HG02884 (cell line): Measurements from ENCODE around the gene SNX15.

Experiments
- ATAC-seq: cut with Tn5 transposase; IDR thresholded peaks from one replicate; pipeline ENCODE4 v1.9.1; 2021; ENCODE audit warnings: mild to moderate bottlenecking, moderate library complexity; ENCODE audit not compliant: unreplicated experiment

The SNX15 gene

DNA sequence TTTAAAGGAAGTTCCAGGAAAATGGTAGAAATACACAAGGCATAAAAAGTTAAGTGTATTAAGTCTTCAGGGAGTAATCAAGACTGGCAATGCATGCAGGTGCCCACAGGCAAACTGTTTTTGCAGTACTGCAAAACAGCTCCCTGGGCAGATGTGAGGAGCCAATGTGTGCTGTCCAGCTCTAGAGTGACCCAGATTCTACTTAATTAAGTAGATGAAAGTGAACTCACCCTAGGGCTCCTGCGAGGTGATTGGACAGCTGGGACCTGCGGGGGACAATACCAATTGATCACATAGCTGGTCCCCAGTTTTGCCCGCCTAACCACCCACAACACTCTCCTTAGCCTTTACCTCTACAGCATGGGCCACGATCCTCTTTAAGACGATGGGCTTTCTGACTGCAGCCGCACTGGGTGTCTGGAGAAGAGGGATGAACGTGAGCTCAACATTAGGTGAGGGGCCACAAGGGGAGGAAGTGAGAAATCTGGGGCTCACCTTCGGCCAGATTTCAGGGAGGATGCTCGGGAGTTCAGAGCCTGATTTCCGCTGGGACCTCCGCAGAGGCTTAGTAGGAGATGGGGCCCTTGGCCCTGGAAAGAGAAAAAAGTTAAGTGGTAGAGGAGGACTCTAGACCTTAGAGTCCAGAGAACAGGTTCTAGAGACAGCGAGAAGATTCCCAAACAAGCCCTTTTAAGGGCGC, 56.0 kb downstream of the SNX15 start:
- ATAC-seq: no peak

DNA sequence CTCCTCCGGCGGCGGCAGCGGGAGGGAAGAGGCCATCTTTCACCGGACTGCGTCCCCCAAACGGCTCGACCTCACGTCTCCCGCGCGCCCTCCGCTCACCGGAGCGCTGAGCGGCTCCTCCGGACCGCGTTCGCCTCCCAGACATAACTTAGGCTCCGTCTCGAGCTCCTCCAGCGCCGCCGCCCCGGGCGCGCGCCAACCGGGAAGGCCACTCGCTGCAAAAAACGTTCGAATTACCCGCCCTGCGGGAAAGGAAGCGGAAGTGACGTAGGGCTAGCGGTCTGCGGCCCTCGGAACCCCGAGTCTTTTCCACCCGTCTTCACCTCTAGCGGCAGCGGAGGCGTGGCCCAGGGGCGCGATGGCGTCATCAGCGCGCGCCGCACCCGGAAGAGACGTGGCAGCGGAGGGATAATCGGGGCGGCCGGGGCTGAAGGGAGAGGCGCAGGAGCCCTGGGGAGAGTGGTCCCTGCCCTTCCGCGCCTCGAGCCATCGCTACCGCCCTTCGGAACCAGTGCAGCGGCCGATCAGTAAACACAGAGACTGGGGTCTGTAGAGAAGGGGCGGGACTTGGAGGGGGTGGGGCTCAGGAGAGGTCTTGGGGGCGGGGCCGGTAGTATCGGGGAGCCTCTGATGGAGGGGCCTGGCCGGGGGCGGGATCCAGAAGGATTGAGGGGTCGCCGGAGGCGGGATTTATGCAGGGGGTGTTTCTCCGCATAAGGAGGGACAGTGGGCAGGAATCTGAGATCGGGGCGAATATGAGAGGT, 56.8 kb downstream of the SNX15 start, which contains the start of the genes CDCA5 and ZFPL1:
TSS of gene CDCA5 (minus strand) at position 207 of the 764 bp plus-strand sequence. CDS start at position 145, 62 bp downstream.
TSS of gene ZFPL1 (plus strand) at position 389 of the 764 bp plus-strand sequence. CDS start 477 bp downstream, outside the sequence.
- peak; percentile 87 for ATAC-seq

DNA sequence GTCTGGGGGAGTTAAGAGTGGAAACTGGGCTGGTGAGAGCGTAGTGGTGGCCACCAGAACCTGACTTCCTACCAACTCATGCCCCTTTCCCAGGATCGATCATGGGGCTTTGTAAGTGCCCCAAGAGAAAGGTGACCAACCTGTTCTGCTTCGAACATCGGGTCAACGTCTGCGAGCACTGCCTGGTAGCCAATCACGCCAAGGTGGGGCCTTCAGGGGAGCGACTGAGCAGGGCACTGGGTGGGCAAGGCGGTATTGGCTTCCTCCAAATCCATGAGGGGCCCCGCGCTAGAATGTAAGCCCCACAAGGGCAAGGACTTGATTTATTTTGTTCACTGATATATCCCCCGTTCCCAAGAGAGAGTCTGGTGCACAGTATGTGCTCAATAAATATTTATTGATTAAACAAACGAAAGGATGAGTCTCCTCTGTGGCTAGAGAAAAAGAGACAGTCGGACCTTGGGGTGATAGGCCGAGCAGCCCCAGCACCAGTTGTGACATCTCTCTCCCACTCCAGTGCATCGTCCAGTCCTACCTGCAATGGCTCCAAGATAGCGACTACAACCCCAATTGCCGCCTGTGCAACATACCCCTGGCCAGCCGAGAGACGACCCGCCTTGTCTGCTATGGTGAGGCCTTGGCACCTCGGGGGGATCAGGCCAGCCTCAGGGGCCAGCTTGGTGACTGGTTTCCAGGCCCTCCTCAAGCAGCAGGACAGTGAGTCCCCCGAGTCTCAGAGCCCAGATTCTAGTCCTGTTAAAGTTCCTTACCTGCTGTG, 57.5 kb downstream of the SNX15 start:
- no peak for ATAC-seq

DNA sequence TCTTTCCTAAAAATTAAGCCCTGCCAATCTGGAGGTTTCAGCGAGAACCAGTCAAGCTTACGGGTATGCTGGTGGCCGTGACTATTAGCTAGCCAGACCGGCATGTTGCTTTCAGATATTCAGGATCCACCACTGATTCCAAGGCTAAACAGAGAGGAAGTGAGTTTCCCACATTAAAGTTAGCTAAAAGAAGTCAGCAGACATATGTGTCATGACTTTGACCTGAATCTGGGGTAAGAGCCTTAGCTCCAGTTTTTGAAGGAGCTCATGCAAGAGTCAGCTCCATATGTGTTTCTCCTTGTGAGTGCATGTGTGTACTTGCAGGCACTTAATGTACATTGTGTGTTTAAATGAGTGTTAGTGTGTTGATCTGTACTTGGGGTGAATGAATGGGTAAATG, 58.2 kb downstream of the SNX15 start:
- ATAC-seq: no peak

DNA sequence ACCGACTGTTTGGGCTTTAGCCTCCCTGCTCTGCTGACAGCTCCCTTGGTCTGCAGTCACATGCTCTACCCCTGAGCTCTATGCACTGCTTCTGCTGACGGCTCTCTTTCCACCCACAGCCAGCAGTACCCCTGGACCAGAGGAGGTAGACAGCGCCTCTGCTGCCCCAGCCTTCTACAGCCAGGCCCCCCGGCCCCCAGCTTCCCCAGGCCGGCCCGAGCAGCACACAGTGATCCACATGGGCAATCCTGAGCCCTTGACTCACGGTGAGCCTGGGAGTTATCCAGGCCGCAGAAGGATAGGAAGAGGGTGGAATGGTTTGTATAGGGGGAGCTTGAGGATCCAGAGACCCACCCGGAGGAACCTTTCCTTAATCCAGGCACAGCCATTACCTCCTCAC, 59.6 kb downstream of the SNX15 start:
- ATAC-seq: no peak

DNA sequence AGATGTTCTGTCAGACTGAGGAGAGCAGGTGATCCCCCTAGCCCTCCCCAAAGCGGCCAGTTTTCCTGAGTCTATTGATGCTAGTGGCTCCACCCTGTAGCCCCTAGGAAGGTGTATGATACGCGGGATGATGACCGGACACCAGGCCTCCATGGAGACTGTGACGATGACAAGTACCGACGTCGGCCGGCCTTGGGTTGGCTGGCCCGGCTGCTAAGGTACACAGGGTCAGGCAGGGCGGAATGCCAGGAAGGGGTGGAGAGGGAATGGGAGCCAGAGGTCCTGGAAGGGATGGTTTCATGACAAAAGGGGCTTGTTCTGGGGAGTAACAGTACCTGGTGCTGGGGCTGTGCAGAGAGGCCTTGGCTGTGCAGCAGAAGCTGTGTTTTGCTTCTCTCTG, 60.0 kb downstream of the SNX15 start:
- ATAC-seq: no peak

DNA sequence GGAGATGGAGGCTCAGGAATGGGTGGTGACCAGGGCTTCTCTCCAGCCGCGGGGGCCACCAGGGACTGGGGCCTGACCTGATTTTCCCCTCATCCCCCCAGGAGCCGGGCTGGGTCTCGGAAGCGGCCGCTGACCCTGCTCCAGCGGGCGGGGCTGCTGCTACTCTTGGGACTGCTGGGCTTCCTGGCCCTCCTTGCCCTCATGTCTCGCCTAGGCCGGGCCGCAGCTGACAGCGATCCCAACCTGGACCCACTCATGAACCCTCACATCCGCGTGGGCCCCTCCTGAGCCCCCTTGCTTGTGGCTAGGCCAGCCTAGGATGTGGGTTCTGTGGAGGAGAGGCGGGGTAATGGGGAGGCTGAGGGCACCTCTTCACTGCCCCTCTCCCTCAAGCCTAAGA, 60.6 kb downstream of the SNX15 start:
- no peak for ATAC-seq

DNA sequence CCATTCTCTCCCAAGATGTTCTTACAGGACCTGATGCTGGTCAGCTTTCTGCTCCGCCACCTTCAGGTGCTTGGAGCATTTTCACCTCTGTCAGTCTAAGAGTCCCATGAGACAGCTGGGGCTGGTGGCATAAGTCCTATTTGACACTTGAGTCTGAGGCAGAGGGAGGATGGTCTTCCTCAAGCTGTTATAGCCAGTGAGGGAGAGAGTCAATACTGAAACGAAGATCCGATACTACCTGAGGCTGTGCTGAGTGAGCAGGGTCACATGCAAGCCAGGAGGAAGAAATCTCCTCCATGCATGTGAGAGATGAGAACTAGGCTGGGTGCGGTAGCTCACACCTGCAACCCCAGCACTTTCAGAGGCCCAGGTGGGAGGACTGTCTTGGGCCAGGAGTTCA, 62.4 kb downstream of the SNX15 start:
- ATAC-seq: no peak
